ENCODE results near the gene OR51G1.
A peak's percentile ranks its signal among the peaks of the same experiment; 100 is the strongest.

Gene OR51G1

DNA sequence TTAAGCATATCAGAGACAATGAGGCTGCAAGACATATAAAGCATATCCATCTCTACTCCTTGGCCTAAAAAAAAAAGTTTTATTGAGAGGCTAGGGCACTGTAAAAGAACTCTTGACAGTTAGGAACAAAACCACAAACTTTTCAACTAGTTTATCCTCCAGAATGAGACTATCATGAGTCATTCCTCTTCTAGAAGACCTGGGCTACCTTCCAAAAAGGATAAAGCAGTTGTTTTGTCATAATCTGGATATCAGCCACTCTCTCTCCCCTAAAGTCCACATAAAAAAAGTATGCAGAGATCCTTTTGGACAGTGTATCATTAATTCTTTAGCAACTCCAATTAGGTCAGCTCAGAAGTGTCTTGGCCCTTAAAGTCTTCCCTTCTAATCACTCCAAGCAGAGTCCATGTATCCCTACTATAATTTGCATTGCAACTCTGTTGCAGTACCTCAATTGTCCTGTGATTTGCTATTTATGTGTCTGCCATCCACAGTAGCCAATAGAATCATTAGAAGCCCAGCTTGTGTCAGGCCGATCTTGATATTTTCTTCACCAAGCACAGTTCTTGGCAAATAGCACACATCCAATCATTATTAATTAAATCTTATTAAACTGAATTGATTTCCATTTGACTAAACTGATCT, 32.0 kb downstream of the OR51G1 start:
- Histone ChIP-seq H3K4me1 (ENCODE audit: control extremely low read depth in 1 of 4, control insufficient read depth in 4 of 4, insufficient read depth in 4 of 4, low read length in 3 of 4) (no peaks in the 10 kb centered on the region), H3K9me3 (ENCODE audit: control extremely low read depth in 1 of 5, control insufficient read depth in 4 of 5, insufficient read depth in 2 of 5, low read depth in 1 of 5, low read length in 4 of 5) (no peaks in the 10 kb centered on the region), H3K36me3 (ENCODE audit: control insufficient read depth in 4 of 4, insufficient read depth in 4 of 4, low read length in 3 of 4) (no peaks in the 10 kb centered on the region), H3K27ac (ENCODE audit: insufficient read depth in 1 of 2, low read depth in 1 of 2, low read length in 2 of 2, poor library complexity in 1 of 2, severe bottlenecking in 2 of 2) (no peak overlapping the region), H3K4me3 (ENCODE audit: control insufficient read depth in 1 of 7, extremely low read depth in 1 of 7, insufficient read depth in 4 of 7, low read depth in 2 of 7, low read length in 6 of 7) (no peak overlapping the region), H3K27me3 (replicated peaks in 2 of 5; ENCODE audit: control insufficient read depth in 4 of 5, insufficient read depth in 5 of 5, low read length in 4 of 5) (peaks cover 0 to 3% (median 0%) of the 10 kb centered on the region in 5 experiments)
- ChIA-PET CTCF (no interaction called here), POLR2A (no interaction called here)
- DNase-seq: peak in 2 of 3 donors; percentile 1 to 32
- no CpG with 5 or more reads among the region's 1 CpG for WGBS (ENCODE audit: insufficient coverage)

DNA sequence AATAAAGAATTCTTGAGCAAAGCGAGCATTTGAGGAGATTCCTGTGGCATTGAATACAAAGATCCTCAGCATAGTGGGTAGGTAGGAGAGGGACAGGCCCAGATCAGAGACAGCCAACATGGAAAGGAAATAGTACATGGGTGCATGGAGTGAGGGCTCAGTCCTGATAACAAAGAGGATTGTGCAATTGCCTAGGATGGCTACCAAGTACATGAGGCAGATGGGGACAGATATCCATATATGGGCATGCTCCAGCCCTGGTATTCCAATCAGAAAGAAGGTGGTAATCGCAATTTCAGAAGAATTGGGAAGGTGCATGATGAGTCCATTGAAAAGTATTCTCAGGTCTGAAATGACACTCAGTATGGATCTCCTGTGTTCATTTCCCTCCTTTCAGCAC, 33.9 kb downstream of the OR51G1 start:
- 100% methylated on average over 2 of the region's 2 CpGs for WGBS (ENCODE audit: insufficient coverage)
- no peak overlapping the region for H3K27ac ChIP-seq (ENCODE audit: insufficient read depth in 1 of 2, low read depth in 1 of 2, low read length in 2 of 2, poor library complexity in 1 of 2, severe bottlenecking in 2 of 2)
- H3K4me3 ChIP-seq (ENCODE audit: control insufficient read depth in 1 of 7, extremely low read depth in 1 of 7, insufficient read depth in 4 of 7, low read depth in 2 of 7, low read length in 6 of 7): no peak overlapping the region
- H3K9me3 ChIP-seq (ENCODE audit: control extremely low read depth in 1 of 5, control insufficient read depth in 4 of 5, insufficient read depth in 2 of 5, low read depth in 1 of 5, low read length in 4 of 5): no peaks in the 10 kb centered on the region
- H3K36me3 ChIP-seq (ENCODE audit: control insufficient read depth in 4 of 4, insufficient read depth in 4 of 4, low read length in 3 of 4): no peaks in the 10 kb centered on the region
- ChIA-PET POLR2A (no interaction called here), CTCF (no interaction called here)
- H3K4me1 ChIP-seq (ENCODE audit: control extremely low read depth in 1 of 4, control insufficient read depth in 4 of 4, insufficient read depth in 4 of 4, low read length in 3 of 4): no peaks in the 10 kb centered on the region
- no peak for DNase-seq
- H3K27me3 ChIP-seq (replicated peaks in 2 of 5; ENCODE audit: control insufficient read depth in 4 of 5, insufficient read depth in 5 of 5, low read length in 4 of 5): no peaks in the 10 kb centered on the region

DNA sequence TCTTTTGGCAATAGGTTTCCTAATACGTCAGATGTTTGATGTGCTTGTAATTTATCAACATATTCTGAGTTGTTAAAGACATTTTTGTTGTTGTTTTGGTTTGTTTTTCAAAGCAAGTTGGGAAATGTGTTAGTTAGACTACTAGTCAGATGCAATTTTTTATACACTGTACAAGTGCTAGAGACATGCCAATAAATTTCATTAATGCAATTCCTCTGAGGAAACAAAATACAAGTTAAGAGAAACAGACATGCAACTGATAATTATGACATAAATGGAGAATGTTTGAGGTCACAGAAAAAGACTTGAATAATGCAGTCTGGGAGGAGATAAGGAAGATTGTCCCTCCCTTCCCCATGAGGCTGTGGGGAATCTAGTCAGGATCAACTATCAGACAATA, 36.5 kb downstream of the OR51G1 start:
- CTCF ChIA-PET: no interaction called here
- POLR2A ChIA-PET: no interaction called here
- H3K36me3 ChIP-seq (ENCODE audit: control insufficient read depth in 4 of 4, insufficient read depth in 4 of 4, low read length in 3 of 4): no peaks in the 10 kb centered on the region
- H3K4me1 ChIP-seq (ENCODE audit: control extremely low read depth in 1 of 4, control insufficient read depth in 4 of 4, insufficient read depth in 4 of 4, low read length in 3 of 4): no peaks in the 10 kb centered on the region
- no peaks in the 10 kb centered on the region for H3K27me3 ChIP-seq (replicated peaks in 2 of 5; ENCODE audit: control insufficient read depth in 4 of 5, insufficient read depth in 5 of 5, low read length in 4 of 5)
- H3K9me3 ChIP-seq (ENCODE audit: control extremely low read depth in 1 of 5, control insufficient read depth in 4 of 5, insufficient read depth in 2 of 5, low read depth in 1 of 5, low read length in 4 of 5): no peaks in the 10 kb centered on the region
- no peak for DNase-seq
- no CpG with 5 or more reads among the region's 1 CpG for WGBS (ENCODE audit: insufficient coverage)
- H3K27ac ChIP-seq (ENCODE audit: insufficient read depth in 1 of 2, low read depth in 1 of 2, low read length in 2 of 2, poor library complexity in 1 of 2, severe bottlenecking in 2 of 2): no peak overlapping the region
- H3K4me3 ChIP-seq (ENCODE audit: control insufficient read depth in 1 of 7, extremely low read depth in 1 of 7, insufficient read depth in 4 of 7, low read depth in 2 of 7, low read length in 6 of 7): no peak overlapping the region

DNA sequence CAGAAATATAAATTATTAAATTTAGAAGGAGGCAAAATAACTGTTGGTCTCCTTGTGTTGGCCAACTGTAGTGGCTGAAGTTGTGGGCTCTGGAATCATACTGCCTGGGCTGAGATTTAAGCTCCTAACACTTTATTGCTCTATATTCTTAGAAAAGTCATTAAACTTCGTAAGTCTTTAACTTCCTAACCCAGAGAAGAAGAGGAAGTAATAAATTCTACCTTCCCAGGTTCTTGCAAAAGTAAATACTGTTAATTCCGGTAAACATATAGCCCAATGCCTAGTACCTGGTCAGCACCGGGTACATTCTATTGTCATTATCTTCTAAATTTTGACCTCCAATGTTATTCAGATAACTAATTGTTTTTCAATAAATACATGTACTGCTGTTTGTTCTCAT, 38.0 kb downstream of the OR51G1 start:
- WGBS (ENCODE audit: insufficient coverage): no CpG with 5 or more reads among the region's 3 CpGs
- POLR2A ChIA-PET: no interaction called here
- no peak overlapping the region for H3K4me3 ChIP-seq (ENCODE audit: control insufficient read depth in 1 of 7, extremely low read depth in 1 of 7, insufficient read depth in 4 of 7, low read depth in 2 of 7, low read length in 6 of 7)

DNA sequence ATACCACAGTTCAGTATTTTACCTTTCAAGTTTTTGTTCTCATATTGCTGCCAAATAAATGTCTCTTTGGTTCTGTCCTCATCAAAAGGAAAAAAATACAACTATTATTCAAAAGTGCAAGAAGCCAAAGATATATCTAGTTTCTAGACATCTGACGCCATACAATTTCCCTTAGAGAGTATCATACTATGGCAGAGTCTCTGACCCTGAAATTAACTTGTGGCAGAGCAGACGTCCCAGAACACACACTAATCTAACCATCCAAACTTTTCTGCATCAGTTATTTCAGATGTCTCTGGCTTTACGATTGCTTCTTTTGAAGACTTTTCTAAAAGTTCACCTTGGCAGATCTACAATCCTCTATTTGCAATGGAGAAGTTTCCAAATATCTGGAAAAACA, 39.8 kb downstream of the OR51G1 start:
- Histone ChIP-seq H3K4me3 (ENCODE audit: control insufficient read depth in 1 of 7, extremely low read depth in 1 of 7, insufficient read depth in 4 of 7, low read depth in 2 of 7, low read length in 6 of 7) (no peak overlapping the region), H3K27me3 (replicated peaks in 2 of 5; ENCODE audit: control insufficient read depth in 4 of 5, insufficient read depth in 5 of 5, low read length in 4 of 5) (peaks cover 0 to 1% (median 0%) of the 10 kb centered on the region in 5 experiments), H3K4me1 (ENCODE audit: control extremely low read depth in 1 of 4, control insufficient read depth in 4 of 4, insufficient read depth in 4 of 4, low read length in 3 of 4) (no peaks in the 10 kb centered on the region), H3K36me3 (ENCODE audit: control insufficient read depth in 4 of 4, insufficient read depth in 4 of 4, low read length in 3 of 4) (no peaks in the 10 kb centered on the region), H3K27ac (ENCODE audit: insufficient read depth in 1 of 2, low read depth in 1 of 2, low read length in 2 of 2, poor library complexity in 1 of 2, severe bottlenecking in 2 of 2) (no peak overlapping the region), H3K9me3 (ENCODE audit: control extremely low read depth in 1 of 5, control insufficient read depth in 4 of 5, insufficient read depth in 2 of 5, low read depth in 1 of 5, low read length in 4 of 5) (no peaks in the 10 kb centered on the region)
- DNase-seq: no peak
- CTCF ChIA-PET: no interaction called here
- POLR2A ChIA-PET: no interaction called here
- WGBS (ENCODE audit: insufficient coverage): 92% methylated on average over 2 of the region's 3 CpGs

More for the DNA sequence above, 38.0 kb downstream of the OR51G1 start:
- no peaks in the 10 kb centered on the region for H3K36me3 ChIP-seq (ENCODE audit: control insufficient read depth in 4 of 4, insufficient read depth in 4 of 4, low read length in 3 of 4)
- no peak overlapping the region for H3K27ac ChIP-seq (ENCODE audit: insufficient read depth in 1 of 2, low read depth in 1 of 2, low read length in 2 of 2, poor library complexity in 1 of 2, severe bottlenecking in 2 of 2)
- no peaks in the 10 kb centered on the region for H3K9me3 ChIP-seq (ENCODE audit: control extremely low read depth in 1 of 5, control insufficient read depth in 4 of 5, insufficient read depth in 2 of 5, low read depth in 1 of 5, low read length in 4 of 5)
- no peak for DNase-seq
- H3K4me1 ChIP-seq (ENCODE audit: control extremely low read depth in 1 of 4, control insufficient read depth in 4 of 4, insufficient read depth in 4 of 4, low read length in 3 of 4): no peaks in the 10 kb centered on the region
- H3K27me3 ChIP-seq (replicated peaks in 2 of 5; ENCODE audit: control insufficient read depth in 4 of 5, insufficient read depth in 5 of 5, low read length in 4 of 5): peaks cover 0 to 1% (median 0%) of the 10 kb centered on the region in 5 experiments
- CTCF ChIA-PET: no interaction called here

DNA sequence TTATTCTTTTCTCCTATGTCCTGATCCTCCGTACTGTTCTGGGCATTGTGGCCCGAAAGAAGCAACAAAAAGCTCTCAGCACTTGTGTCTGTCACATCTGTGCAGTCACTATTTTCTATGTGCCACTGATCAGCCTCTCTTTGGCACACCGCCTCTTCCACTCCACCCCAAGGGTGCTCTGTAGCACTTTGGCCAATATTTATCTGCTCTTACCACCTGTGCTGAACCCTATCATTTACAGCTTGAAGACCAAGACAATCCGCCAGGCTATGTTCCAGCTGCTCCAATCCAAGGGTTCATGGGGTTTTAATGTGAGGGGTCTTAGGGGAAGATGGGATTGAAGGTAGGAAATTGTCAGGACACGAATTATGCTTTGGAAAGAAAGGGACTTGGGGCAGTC, 41.6 kb downstream of the OR51G1 start:
- ChIA-PET POLR2A (no interaction called here), CTCF (no interaction called here)

DNA sequence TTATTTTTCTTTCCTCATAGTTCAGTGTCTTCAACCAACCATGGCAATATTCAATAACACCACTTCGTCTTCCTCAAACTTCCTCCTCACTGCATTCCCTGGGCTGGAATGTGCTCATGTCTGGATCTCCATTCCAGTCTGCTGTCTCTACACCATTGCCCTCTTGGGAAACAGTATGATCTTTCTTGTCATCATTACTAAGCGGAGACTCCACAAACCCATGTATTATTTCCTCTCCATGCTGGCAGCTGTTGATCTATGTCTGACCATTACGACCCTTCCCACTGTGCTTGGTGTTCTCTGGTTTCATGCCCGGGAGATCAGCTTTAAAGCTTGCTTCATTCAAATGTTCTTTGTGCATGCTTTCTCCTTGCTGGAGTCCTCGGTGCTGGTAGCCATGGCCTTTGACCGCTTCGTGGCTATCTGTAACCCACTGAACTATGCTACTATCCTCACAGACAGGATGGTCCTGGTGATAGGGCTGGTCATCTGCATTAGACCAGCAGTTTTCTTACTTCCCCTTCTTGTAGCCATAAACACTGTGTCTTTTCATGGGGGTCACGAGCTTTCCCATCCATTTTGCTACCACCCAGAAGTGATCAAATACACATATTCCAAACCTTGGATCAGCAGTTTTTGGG, 42.2 kb downstream of the OR51G1 start, which contains the start of gene OR51T1:
Gene OR51T1, plus strand, starts transcription at position 41 of the 641 bp plus-strand sequence. Its CDS starts 0 bp downstream, at position 41.
- DNase-seq: no peak
- no peaks in the 10 kb centered on the region for H3K4me1 ChIP-seq (ENCODE audit: control extremely low read depth in 1 of 4, control insufficient read depth in 4 of 4, insufficient read depth in 4 of 4, low read length in 3 of 4)
- H3K27ac ChIP-seq (ENCODE audit: insufficient read depth in 1 of 2, low read depth in 1 of 2, low read length in 2 of 2, poor library complexity in 1 of 2, severe bottlenecking in 2 of 2): no peak within 1 kb of the TSS
- POLR2A ChIA-PET: no interaction called here
- 97% methylated on average over 5 of the region's 8 CpGs for WGBS (ENCODE audit: insufficient coverage)
- peaks cover 0 to 1% (median 0%) of the 10 kb centered on the region in 5 experiments for H3K27me3 ChIP-seq (replicated peaks in 2 of 5; ENCODE audit: control insufficient read depth in 4 of 5, insufficient read depth in 5 of 5, low read length in 4 of 5)
- H3K36me3 ChIP-seq (ENCODE audit: control insufficient read depth in 4 of 4, insufficient read depth in 4 of 4, low read length in 3 of 4): no peaks in the 10 kb centered on the region
- CTCF ChIA-PET: no interaction called here
- H3K4me3 ChIP-seq (ENCODE audit: control insufficient read depth in 1 of 7, extremely low read depth in 1 of 7, insufficient read depth in 4 of 7, low read depth in 2 of 7, low read length in 6 of 7): no peak within 1 kb of the TSS
- H3K9me3 ChIP-seq (ENCODE audit: control extremely low read depth in 1 of 5, control insufficient read depth in 4 of 5, insufficient read depth in 2 of 5, low read depth in 1 of 5, low read length in 4 of 5): no peaks in the 10 kb centered on the region

More for the DNA sequence above, 41.6 kb downstream of the OR51G1 start:
- no peaks in the 10 kb centered on the region for H3K9me3 ChIP-seq (ENCODE audit: control extremely low read depth in 1 of 5, control insufficient read depth in 4 of 5, insufficient read depth in 2 of 5, low read depth in 1 of 5, low read length in 4 of 5)
- H3K27ac ChIP-seq (ENCODE audit: insufficient read depth in 1 of 2, low read depth in 1 of 2, low read length in 2 of 2, poor library complexity in 1 of 2, severe bottlenecking in 2 of 2): no peak overlapping the region
- H3K27me3 ChIP-seq (replicated peaks in 2 of 5; ENCODE audit: control insufficient read depth in 4 of 5, insufficient read depth in 5 of 5, low read length in 4 of 5): peaks cover 0 to 1% (median 0%) of the 10 kb centered on the region in 5 experiments
- H3K4me3 ChIP-seq (ENCODE audit: control insufficient read depth in 1 of 7, extremely low read depth in 1 of 7, insufficient read depth in 4 of 7, low read depth in 2 of 7, low read length in 6 of 7): no peak overlapping the region
- H3K36me3 ChIP-seq (ENCODE audit: control insufficient read depth in 4 of 4, insufficient read depth in 4 of 4, low read length in 3 of 4): no peaks in the 10 kb centered on the region
- WGBS (ENCODE audit: insufficient coverage): 96% methylated on average over 3 of the region's 5 CpGs
- DNase-seq: no peak
- no peaks in the 10 kb centered on the region for H3K4me1 ChIP-seq (ENCODE audit: control extremely low read depth in 1 of 4, control insufficient read depth in 4 of 4, insufficient read depth in 4 of 4, low read length in 3 of 4)
